Fibroblast of skin of right quadriceps (primary cell): ENCODE data around the gene SLC10A7.
A peak's percentile ranks its signal among the peaks of the same experiment; 100 is the strongest.
"Not testable (repeated sequence)": the region's sequence is repeated elsewhere in the genome, so short reads cannot be mapped to it uniquely, and the experiment has no call there.

ENCODE experiments used
- DNase-seq: peaks from one replicate; pipeline ENCODE4 v3.0.0-alpha.2; 2013

The SLC10A7 gene

GRCh38 chr4:146436423-146437162 lies 85.1 kb downstream of the SLC10A7 start:
- DNase-seq: no peak

GRCh38 chr4:146435962-146436361 lies 85.8 kb downstream of the SLC10A7 start:
- no peak for DNase-seq

GRCh38 chr4:146432065-146432464 lies 89.7 kb downstream of the SLC10A7 start:
- no peak for DNase-seq

DNA sequence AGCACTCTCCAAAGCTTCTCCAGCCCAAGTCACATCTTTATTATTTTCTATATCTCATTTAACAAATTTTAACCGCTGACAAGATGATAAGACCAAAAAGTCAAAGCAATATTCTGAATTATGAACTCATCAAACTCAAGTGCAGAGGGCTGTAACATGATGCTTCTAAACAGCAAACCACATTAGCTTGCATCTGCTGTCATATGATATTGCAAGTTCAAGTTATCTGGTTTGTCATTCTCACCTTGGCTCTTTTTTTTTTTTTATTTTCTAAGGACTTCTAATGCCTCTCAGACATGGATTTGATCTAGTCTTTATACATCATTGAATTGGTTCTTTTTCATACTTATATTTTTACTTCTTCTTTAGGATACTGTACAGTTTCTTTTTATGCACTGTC lies 93.4 kb downstream of the SLC10A7 start:
- no peak for DNase-seq

GRCh38 chr4:146417822-146418221 lies 103.9 kb downstream of the SLC10A7 start:
- no peak for DNase-seq

DNA sequence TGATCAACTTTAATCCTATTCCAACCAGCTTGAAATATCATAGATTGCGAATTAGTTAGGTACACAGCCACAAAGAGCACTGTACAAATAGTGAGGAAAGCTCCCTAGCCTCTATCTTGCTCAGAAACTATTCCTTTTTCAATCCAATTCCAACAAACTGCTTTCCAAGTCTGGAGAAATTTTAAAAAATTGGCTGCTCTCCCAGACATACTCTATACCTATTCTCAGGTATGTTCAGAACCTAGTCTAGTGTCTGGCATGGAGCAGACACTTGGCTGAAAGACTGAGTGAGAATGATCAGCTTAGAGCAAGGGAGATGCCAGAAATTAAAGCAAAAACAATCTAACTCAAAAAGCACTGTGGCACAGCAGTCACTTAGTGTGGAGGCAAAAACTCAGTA lies 105.9 kb downstream of the SLC10A7 start:
- no peak for DNase-seq

DNA sequence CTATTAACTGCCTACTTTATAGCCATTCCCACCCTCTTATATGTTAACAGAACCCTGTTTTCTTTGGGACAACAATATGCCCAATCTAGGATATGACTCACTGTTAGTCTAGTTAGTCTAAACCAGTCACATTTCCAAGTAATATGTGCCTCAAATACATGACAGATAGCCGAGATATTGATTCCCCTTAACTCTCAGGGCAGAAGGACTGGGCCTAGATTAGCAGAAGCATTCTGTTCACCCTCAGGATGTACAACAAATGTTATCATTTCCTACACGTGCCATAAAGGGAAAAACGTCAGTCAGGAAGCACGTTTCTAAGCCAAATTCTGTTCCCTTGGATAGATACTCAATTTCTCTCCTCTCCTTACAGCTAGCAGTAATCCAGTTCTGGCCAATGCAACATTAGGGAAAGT lies 114.1 kb downstream of the SLC10A7 start:
- DNase-seq: no peak

- no peak for DNase-seq
Measured at GRCh38 chr4:146407257-146407656, 114.5 kb downstream of the SLC10A7 start.

GRCh38 chr4:146401274-146401673 lies 120.5 kb downstream of the SLC10A7 start:
- peak; percentile 7 for DNase-seq

GRCh38 chr4:146398896-146399445 lies 122.8 kb downstream of the SLC10A7 start:
- DNase-seq: no peak

DNA sequence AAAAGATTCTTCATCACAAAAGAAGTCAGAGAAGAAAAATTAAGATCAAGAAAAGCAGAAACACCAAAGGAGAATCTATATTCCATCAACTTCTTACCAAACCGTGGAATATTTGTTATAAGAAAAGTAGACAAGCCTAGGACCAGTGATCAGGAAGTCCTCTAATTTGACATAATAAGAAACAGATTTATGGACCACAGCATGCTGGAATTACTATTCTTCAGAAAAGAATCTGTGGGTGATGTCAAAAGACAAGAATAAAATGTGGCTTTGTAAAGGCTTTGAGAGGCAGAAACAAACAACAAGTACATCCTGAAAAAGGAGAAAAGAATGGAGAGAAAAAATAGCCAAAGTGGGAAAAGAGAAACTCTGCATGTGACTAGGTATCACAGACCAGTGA lies 123.3 kb downstream of the SLC10A7 start:
- DNase-seq: peak; percentile 39

DNA sequence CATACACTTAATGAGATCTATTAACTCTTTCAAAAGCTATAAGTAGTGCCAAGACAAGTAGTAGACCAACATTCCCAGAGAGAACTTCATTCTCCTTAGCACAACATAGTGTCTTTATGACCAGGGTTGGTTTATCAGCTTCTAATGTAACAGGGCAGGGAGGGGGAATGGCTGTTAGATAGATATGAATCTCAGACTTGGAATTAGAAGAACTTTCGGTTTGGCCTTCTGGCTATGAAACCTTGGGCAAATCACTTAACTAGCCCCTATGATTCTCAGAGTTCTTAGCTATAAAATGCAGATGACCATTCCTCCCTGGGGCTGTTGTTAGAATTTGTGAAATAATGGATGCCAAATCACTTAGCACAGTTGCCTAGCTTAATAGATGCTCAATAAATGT lies 132.2 kb downstream of the SLC10A7 start:
- no peak for DNase-seq

- no peak for DNase-seq
Measured at GRCh38 chr4:146382194-146382593, 139.5 kb downstream of the SLC10A7 start.

DNA sequence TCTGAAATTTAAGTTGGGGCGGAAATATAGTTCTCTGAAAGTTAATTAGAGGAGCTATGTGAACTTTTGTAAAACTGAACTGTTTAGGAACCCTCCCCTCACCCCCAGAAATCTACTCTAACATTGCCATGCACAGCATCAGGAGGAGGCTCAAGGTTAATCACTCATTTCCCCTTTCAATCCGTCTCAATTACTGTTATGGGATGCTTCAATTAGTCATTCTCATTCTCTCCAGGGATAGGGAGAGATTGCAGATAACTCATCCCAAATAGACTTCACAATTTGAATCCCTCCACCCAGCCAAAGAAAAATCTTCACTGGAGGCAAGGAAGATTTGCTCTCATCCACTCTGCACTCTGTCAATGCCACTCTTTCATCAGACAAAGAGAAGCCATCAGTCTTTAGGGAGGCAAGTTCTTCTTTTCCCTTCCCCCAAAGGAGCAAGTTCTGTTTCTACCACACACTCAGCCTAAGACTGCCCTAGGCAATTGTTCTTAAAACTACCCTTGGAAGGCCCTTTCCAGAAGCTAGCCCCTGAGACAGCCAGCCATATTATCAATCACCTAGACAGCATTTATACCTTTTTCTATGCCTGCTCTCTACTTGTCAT lies 140.4 kb downstream of the SLC10A7 start:
- DNase-seq: peak; percentile 50

DNA sequence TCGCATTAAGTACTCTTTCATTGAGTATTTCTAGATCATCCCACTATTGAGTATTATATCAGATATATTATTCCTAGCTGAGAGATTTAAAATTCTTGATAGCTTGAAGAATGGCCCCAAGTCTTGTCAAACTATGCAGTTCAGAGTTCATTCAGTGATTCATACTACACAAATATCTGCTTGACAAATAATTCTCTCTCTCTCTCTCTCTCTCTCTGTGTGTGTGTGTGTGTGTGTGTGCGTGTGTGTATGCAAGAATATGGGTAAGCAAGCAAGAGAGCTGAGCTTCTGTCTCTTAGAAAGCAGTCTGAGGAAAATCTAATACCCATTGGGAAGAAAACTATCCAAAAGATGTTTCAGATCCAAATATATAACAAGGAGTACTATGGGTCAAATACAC lies 142.0 kb downstream of the SLC10A7 start:
- DNase-seq: peak; percentile 23

DNA sequence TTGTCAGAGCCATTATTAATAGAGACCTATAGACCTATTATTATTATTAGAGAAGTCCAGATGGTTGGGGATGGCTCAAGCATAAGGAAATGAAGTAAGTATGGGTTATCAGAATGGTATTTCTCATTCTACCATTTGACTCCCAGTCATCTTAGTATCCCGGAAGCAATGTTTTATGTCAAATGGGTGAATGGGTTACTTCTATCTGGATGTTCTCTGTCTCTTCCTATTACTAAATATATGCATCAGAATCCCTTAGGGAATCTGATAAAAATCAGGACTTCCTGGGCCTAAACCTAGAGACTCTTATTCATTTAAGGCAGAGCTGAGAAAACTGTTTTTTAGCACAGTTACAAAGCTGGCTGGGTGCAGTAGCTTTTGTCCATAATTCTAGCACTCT lies 149.9 kb downstream of the SLC10A7 start:
- DNase-seq: no peak

DNA sequence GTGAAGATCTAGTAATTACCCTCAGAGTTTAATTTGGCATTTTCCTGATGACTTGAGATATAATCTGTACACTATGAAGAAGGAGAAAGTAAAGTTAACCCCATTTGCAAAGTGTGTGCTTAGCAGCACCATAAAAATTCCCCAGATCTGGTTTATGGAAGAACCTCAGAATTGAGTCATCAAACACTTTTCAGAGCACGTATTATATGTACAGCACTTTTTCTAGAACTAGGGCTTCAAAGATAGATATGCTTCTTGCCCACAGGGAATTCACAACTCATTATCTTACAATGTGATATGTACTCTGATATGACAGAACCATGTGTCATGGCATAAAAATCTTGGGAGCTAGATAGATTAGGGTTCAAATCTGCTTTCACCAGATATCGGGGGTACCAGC lies 150.9 kb downstream of the SLC10A7 start:
- DNase-seq: peak; percentile 27

GRCh38 chr4:146369446-146369845 lies 152.3 kb downstream of the SLC10A7 start:
- DNase-seq: no peak

DNA sequence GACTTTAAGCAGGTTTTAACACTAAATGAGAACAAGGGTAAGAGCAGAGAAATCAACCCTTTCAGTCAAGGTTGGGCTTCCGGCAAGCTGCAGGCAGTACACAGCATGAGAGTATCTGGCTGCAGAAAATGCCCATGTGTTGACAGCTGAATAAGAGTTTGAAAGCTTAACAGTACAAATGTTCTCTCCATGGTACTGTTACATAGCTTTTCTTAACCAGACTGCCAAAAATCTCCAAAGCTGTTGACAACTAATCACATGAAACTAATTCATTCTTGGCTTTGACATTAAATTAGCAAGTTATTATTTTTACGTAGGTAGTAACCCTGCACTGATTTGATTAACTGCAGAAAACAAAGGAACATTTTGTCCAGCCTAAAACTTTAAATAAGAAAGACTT lies 153.5 kb downstream of the SLC10A7 start:
- DNase-seq: peak; percentile 11

- no peak for DNase-seq
Measured at GRCh38 chr4:146367347-146367746, 154.4 kb downstream of the SLC10A7 start.

DNA sequence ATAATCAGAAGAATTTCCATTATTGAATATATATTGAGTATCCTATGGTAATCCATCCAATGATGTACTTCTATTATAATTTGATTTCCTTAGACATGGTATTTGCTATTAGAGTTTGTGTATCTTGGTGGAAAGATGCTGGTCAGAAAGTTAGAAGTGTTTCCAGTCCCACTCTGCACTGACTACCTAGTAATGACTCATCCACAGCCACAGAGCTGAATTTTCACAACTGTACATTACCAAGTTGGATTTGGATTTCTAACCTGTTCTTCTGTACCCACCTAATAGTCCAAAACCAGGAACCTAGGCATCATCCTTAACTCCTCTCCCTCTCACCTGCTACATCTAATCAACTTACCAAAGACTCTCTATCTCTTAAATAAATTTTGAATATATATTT lies 162.0 kb downstream of the SLC10A7 start:
- DNase-seq: no peak

- not testable (repeated sequence) for DNase-seq
Measured at GRCh38 chr4:146350114-146350513, 171.6 kb downstream of the SLC10A7 start.

GRCh38 chr4:146349306-146349705 lies 172.4 kb downstream of the SLC10A7 start:
- no peak for DNase-seq

DNA sequence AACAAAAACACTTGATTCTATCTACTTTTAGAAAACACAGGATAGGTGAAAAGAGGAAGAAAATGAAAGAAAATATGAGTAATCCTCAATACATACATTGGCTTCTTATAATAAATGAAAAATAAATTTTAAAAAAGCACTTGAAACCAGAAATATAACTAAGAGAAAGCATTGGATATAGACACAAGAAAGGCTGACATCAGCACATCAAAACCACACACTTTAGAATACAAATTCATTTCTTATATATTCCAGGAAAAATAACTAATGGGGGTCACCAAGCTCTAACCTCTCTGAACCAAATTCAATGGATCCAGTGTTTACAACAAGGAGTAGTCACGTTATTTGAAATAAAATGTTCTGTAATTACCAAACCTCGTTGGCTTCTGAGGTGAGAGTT lies 173.9 kb downstream of the SLC10A7 start:
- no peak for DNase-seq

DNA sequence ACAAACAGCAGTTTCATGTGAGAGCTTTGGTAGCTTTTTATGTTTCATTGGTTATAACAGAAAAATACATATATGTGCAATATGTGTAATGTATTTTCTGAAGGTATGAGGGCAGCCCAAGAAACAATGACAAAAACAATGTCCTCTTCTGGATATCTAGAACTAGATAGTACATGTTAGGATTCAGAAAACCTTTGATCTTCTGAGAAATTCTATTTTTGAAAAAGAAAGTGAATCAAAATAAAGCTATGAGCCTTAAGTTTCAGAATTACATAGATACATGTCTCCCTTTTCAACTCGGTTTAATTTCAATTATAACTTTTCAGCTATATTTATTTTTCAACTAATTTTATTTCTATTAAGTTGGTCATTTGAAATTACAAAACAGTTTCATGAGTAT lies 175.5 kb downstream of the SLC10A7 start:
- no peak for DNase-seq
